DMS153 treated with DMSO at 0.1 percent for 48 hours (cell line): ENCODE data around the gene PMM2.

Source experiments
- DNase-seq: peaks from one replicate; lab custom pipeline; 2025; ENCODE audit not compliant: unreplicated experiment; lab: John Stamatoyannopoulos, UW

The PMM2 gene

GRCh38 chr16:8885674-8886592, 88.3 kb downstream of the PMM2 start:
- DNase-seq: no peak

GRCh38 chr16:8886593-8887430, 89.2 kb downstream of the PMM2 start:
- DNase-seq: no peak

DNA sequence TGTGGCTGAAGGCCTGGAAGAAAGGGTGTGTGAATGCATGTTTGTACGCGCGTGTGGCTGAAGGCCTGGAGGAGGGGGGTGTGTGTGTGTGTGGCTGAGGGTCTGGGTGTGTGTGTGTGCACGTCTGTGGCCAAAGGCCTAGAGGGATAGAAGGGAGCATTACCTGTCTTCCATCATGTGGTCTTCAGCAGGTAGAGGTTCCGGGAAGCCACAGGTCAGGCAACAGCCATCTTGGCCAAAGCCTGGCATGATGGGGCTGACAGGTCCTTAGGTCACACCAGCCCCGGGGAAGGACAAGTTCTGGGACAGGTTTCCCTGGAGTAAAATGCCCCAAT, 89.8 kb downstream of the PMM2 start:
- no peak for DNase-seq

DNA sequence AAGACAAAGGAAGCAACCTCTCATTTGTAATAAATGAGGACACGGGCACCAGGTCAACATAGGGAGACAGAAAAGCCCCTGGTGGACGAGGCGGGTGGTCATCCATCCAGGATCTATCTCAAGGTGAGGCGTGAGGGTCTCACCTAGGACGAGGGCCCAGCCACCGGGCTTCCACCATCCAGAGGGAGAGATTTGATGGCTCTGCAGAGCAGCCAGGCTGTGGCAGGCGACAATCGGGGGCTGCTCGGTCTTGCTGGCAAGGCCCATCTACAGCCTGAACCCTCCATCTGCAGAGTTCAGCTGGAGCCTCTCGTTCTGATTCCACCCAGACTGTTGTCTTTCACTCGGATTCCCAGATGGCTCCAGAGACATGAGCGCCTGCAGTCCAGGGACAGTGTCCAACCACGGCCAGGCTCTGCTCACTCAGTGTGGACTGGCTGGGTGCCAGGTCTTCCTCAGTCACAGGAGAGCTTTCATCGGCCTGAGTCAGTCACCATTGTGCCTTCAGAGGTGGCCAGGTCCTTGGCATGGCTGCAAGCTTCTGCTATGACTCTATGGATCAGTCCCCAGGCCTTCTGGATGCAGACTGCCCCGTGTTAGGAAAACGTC, 90.4 kb downstream of the PMM2 start:
- no peak for DNase-seq

- DNase-seq: no peak
These were observed 91.6 kb downstream of the PMM2 start for GRCh38 chr16:8888951-8889892.

DNA sequence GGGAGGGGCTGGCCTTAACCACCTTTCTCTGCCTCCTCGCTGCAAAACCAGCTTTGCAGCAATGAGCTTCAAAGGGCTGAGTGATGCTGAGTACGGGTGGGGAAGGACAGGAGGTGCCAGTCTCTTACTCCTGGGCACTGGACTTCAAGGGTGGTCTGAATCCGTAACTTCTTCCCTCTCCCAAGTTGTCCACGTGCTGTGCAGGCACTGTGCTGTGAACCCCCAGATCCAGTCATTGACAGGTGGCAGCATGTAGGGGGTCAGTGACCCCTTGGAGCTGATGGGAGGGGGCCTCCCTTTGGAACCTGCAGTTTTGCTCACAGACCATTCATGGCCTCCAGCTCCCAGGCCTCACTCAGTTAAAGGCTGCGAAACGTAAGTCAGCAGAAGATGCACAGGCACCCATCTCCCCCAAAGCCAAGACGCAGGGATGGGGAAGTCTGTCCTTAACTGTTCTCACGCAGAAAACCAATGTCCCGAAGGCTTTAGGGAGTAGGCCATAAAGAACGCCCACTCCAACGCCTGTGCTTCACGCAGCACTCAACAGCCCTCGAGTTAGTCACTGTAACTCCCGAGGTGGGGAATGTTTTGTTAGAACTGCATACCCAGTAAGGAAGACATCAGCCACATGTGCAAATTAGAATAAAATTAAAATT, 92.4 kb downstream of the PMM2 start:
- no peak for DNase-seq

DNA sequence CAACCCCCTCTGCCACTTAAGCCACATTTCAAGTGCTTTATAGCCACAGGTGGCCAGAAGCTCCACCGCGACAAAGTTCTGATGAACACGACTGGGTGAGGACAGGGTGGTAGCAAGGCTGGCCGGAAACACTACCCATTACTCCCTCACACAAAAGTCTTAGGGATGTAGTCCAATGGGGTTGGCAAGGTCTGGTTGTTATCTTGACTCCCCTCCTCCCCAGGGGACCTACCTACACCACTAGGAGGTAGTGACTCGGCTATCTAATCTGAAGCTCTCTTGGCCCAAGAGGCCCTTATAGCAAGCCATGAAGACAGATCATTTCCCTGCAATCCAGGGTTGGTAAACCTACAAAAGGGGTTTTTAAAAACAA, 92.9 kb downstream of the PMM2 start:
- DNase-seq: no peak

GRCh38 chr16:8892101-8892575, 94.5 kb downstream of the PMM2 start:
- no peak for DNase-seq

DNA sequence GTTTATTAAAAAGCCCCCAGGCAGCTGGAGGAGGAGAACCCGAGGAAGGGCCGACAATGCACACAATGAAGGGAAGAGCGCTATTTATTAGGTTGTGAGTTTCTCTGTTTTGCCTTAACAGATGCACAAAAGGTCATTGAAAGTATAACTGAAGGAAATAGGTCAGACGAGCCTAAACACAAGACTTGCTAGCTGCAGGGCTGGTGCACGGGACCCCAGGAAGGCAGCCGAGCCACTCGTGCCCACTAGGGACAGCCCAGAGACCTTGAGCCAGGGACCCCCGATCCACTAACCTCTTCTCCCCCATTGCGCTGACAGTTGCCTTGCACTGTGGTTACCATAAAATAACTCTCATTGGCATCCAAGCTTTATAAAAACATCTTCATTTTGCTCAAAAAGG, 95.8 kb downstream of the PMM2 start:
- no peak for DNase-seq

DNA sequence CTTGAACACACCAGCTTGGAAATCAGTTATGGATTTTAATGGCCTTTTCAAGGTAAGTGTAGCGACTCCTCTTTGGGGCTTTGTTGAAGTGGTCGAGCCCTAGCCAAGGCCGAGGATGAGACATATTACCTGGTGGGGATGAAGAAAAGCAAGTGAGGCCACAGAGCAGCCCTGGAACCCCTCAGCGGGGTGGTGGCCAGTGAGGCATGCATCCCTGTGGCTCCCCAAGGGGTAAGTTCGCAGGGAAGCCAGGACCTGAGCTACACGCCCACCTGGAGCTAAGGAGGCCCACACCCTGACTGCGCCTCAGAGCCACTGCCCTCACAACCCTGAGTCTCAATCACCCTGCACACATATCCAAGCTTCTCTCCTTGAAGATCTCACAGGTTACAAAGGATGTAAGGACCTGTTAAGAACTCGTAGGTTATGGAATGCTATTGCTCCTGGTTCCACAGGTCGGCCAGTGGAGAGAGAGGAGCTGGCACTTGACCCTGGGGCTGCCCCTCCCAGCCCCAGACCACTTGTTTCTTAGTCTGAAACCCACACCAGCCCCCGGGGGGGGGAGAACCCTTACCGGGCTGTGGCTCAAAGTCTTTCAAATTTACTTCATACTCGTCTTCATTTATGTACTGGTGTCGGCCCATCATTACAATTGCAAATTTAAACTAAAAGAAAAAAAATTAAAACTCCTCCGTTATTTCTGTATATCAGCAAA, 96.5 kb downstream of the PMM2 start:
- no peak for DNase-seq

DNA sequence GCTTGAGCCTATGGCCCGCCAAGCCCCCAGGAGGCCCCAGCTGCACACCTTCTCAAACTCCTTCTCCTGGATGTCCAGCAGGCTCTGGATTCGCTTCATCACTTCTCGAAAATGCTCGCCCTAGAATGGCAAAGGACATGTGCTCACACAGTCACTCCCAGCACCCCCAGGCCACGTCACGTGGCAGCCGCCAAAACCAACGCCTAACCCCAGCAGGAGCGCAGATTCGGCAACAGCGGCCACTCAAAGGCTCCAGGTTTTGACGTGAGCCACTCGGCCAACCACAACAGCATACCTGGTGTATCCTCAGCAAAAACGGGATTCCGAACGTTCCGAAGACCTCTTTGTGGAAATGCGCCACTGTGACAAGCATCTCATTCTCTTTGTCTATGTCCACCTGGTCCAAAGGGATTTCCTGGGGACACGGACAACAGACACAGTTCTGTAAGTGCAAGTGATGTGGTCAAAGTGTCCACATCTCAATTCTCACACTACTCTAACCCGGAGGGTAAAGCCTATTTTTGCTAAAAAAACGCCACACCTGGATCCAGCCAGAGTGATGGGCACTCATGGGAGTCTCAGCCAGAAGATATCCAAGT, 97.2 kb downstream of the PMM2 start:
- no peak for DNase-seq

- no peak for DNase-seq
These were observed 101.2 kb downstream of the PMM2 start for GRCh38 chr16:8898660-8899318.
